ENCODE measurements around the gene POLR1C.

Gene POLR1C

DNA sequence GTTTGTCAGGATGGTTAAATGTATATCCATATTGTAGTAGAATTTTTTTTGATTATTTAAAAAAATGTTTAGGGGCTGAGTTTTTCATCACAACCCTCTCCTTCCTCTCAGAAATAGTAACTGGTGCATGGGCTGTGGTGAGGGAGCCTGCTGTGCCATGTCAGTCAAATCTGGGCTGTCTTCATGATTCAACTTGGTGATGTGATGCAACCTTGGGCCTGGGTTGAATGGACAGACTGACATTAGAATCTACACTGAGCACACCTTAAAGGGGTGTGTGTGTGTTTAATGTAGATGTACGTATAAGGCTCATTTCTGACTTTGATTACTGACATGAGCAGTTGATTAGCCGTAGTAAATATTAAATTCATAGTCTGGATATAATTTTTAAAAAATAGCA is 35.8 kb upstream of the POLR1C start:
- Histone ChIP-seq H3K79me2 (ENCODE audit: insufficient read depth, low read length) (0 out of 2 replicates have a peak, but pooled peaks cover 5% of the 10 kb centered on the region), H2AFZ (ENCODE audit: low read length) (no peak overlapping the region), H3F3A (ENCODE audit: insufficient read depth, low read length) (no peaks in the 10 kb centered on the region), H3K27me3 (ENCODE audit: insufficient read depth, low read length) (no peaks in the 10 kb centered on the region), H3K36me3 (ENCODE audit: insufficient read depth, low read length) (no peaks in the 10 kb centered on the region), H3K4me3 (ENCODE audit: low read depth, low read length, poor library complexity, severe bottlenecking) (no peak overlapping the region), H3K9me2 (ENCODE audit: low read depth, low read length) (no peaks in the 10 kb centered on the region), H3K4me2 (ENCODE audit: low read length) (no peak overlapping the region; the same call in 1 of the 2 replicates), H3K4me1 (ENCODE audit: insufficient read depth, low read length, severe bottlenecking) (peaks cover 42% of the 10 kb centered on the region), H3K27ac (ENCODE audit: low read depth, low read length, poor library complexity, severe bottlenecking) (no peak overlapping the region), H3K9me3 (ENCODE audit: low read length) (no peaks in the 10 kb centered on the region), H3K9ac (ENCODE audit: low read length) (no peak overlapping the region), H4K20me1 (ENCODE audit: insufficient read depth, low read length) (no peaks in the 10 kb centered on the region)
- no peak for TF ChIP-seq EZH2 (IDR thresholded peaks at IDR 0.05; ENCODE audit: borderline replicate concordance, low read length)
- TF ChIP-seq, protein P1, sequence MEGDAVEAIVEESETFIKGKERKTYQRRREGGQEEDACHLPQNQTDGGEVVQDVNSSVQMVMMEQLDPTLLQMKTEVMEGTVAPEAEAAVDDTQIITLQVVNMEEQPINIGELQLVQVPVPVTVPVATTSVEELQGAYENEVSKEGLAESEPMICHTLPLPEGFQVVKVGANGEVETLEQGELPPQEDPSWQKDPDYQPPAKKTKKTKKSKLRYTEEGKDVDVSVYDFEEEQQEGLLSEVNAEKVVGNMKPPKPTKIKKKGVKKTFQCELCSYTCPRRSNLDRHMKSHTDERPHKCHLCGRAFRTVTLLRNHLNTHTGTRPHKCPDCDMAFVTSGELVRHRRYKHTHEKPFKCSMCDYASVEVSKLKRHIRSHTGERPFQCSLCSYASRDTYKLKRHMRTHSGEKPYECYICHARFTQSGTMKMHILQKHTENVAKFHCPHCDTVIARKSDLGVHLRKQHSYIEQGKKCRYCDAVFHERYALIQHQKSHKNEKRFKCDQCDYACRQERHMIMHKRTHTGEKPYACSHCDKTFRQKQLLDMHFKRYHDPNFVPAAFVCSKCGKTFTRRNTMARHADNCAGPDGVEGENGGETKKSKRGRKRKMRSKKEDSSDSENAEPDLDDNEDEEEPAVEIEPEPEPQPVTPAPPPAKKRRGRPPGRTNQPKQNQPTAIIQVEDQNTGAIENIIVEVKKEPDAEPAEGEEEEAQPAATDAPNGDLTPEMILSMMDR (IDR thresholded peaks at IDR 0.05; ENCODE audit: low read length): no peak

DNA sequence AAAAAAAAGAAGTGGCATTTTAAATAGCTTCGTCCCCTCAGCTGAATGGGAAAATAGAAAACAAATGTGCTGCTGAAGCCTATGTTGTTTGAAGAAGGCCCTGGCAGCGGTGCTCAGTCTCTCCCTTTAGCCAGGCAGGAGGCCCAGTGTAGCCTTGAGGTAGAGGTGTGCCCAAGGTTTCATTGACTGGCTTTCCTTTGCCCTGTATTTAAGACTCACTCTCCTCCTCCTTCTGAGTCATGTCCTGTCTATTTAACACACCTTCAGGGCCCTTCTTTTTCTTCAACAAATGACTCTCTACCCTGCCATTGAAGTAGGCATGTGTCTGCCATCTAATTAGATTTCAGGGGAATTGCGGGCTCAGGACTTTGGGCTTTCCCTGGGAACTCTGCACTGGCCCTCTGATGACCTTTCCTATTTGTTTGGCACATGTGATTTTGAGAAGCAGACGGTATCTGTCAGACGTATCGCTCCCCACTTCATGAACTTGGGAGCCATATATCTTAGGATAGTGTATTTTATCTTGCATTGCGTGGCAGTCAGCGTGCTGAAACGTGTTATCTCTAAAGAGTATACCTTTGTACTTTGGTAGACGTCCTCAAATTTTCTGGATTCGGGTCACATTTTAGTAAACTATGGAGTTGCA is 35.2 kb upstream of the POLR1C start:
- TF ChIP-seq EZH2 (IDR thresholded peaks at IDR 0.05; ENCODE audit: borderline replicate concordance, low read length): no peak
- TF ChIP-seq, protein P1 (IDR thresholded peaks at IDR 0.05; ENCODE audit: low read length): no peak
- Histone ChIP-seq H3K27ac (ENCODE audit: low read depth, low read length, poor library complexity, severe bottlenecking) (no peak overlapping the region), H2AFZ (ENCODE audit: low read length) (no peak overlapping the region), H3K27me3 (ENCODE audit: insufficient read depth, low read length) (no peaks in the 10 kb centered on the region), H4K20me1 (ENCODE audit: insufficient read depth, low read length) (no peaks in the 10 kb centered on the region), H3K9me3 (ENCODE audit: low read length) (no peaks in the 10 kb centered on the region), H3K4me1 (ENCODE audit: insufficient read depth, low read length, severe bottlenecking) (peaks cover 42% of the 10 kb centered on the region), H3K4me3 (ENCODE audit: low read depth, low read length, poor library complexity, severe bottlenecking) (no peak overlapping the region), H3K79me2 (ENCODE audit: insufficient read depth, low read length) (0 out of 2 replicates have a peak, but pooled peaks cover 5% of the 10 kb centered on the region), H3K36me3 (ENCODE audit: insufficient read depth, low read length) (no peaks in the 10 kb centered on the region), H3K4me2 (ENCODE audit: low read length) (no peak overlapping the region), H3F3A (ENCODE audit: insufficient read depth, low read length) (no peaks in the 10 kb centered on the region), H3K9me2 (ENCODE audit: low read depth, low read length) (no peaks in the 10 kb centered on the region), H3K9ac (ENCODE audit: low read length) (no peak overlapping the region)

DNA sequence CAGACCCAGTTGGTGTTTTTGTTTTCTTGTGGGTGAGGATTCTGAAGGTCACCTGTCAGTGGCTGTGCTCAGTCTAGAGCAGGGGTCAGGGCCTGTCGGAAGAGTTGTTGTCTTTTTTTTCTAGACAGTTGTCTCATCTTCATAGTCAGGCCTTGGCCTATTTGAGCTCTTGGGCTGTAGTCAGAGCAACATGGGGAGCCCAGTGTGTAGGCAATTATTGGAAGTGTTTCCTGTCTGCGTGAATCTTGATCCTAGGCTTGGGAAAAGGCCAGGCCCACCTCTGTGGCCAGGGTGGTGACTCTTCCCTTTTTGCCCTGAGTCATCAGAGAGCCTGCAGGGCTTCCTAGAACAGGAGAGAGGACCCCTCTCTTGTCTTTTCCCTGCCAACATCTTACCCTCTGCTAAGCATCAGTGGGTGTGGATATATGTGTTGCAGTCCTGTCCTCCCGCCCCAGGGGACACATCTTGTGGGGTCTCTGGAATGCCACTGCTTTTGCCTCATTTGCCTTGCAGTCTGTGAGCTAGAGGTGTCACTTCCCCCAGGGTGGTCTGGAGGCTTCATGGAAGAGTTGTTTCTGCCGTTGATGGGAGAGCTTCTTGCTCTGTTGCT is 28.1 kb upstream of the POLR1C start:
- H3K4me1 ChIP-seq (ENCODE audit: insufficient read depth, low read length, severe bottlenecking): peaks cover 6% of the 10 kb centered on the region
- no peak overlapping the region for H2AFZ ChIP-seq (ENCODE audit: low read length)
- no peaks in the 10 kb centered on the region for H3K9me3 ChIP-seq (ENCODE audit: low read length)
- no peaks in the 10 kb centered on the region for H3K27me3 ChIP-seq (ENCODE audit: insufficient read depth, low read length)
- no peaks in the 10 kb centered on the region for H3K9me2 ChIP-seq (ENCODE audit: low read depth, low read length)
- no peak overlapping the region for H3K4me3 ChIP-seq (ENCODE audit: low read depth, low read length, poor library complexity, severe bottlenecking)
- H3K79me2 ChIP-seq (ENCODE audit: insufficient read depth, low read length): no peaks in the 10 kb centered on the region
- H4K20me1 ChIP-seq (ENCODE audit: insufficient read depth, low read length): no peaks in the 10 kb centered on the region
- TF ChIP-seq, protein P1 (IDR thresholded peaks at IDR 0.05; ENCODE audit: low read length): no peak
- no peak for TF ChIP-seq EZH2 (IDR thresholded peaks at IDR 0.05; ENCODE audit: borderline replicate concordance, low read length)
- no peaks in the 10 kb centered on the region for H3F3A ChIP-seq (ENCODE audit: insufficient read depth, low read length)
- H3K4me2 ChIP-seq (ENCODE audit: low read length): no peak overlapping the region
- H3K36me3 ChIP-seq (ENCODE audit: insufficient read depth, low read length): no peaks in the 10 kb centered on the region
- no peak overlapping the region for H3K9ac ChIP-seq (ENCODE audit: low read length)
- H3K27ac ChIP-seq (ENCODE audit: low read depth, low read length, poor library complexity, severe bottlenecking): no peak overlapping the region
